Duodenal mucosa (tissue), 2 donors: ENCODE results near the gene IQUB.

Experiments used
- H3K27ac ChIP-seq: one replicate; pipeline ENCODE4 v1.7.0; 2013; ENCODE audit warnings: low read depth, low read length
- H3K27me3 ChIP-seq, 2 donors: one replicate each; pipeline ENCODE4 v1.7.0; 2013; ENCODE audit warnings: low read length in 2 of 2, control low read depth in 1 of 2; ENCODE audit not compliant: insufficient read depth in 2 of 2, control insufficient read depth in 1 of 2
- H3K36me3 ChIP-seq, 2 donors: one replicate each; pipeline ENCODE4 v1.7.0; 2013; ENCODE audit warnings: low read length in 2 of 2, control low read depth in 1 of 2; ENCODE audit not compliant: insufficient read depth in 2 of 2, control insufficient read depth in 1 of 2
- H3K4me1 ChIP-seq, 2 donors: one replicate each; pipeline ENCODE4 v1.7.0; 2013; ENCODE audit warnings: low read length in 2 of 2, control low read depth in 1 of 2; ENCODE audit not compliant: insufficient read depth in 2 of 2, control insufficient read depth in 1 of 2
- H3K4me3 ChIP-seq, 2 donors: one replicate each; pipeline ENCODE4 v1.7.0; 2013; ENCODE audit warnings: low read length in 2 of 2, low read depth in 1 of 2
- H3K9ac ChIP-seq, 2 donors: one replicate each; pipeline ENCODE4 v1.7.0; 2013; ENCODE audit warnings: low read length in 2 of 2, low read depth in 1 of 2
- H3K9me3 ChIP-seq, 2 donors: one replicate each; pipeline ENCODE4 v1.7.0; 2013; ENCODE audit warnings: low read length in 2 of 2, control low read depth in 1 of 2; ENCODE audit not compliant: control insufficient read depth in 1 of 2

IQUB gene

DNA sequence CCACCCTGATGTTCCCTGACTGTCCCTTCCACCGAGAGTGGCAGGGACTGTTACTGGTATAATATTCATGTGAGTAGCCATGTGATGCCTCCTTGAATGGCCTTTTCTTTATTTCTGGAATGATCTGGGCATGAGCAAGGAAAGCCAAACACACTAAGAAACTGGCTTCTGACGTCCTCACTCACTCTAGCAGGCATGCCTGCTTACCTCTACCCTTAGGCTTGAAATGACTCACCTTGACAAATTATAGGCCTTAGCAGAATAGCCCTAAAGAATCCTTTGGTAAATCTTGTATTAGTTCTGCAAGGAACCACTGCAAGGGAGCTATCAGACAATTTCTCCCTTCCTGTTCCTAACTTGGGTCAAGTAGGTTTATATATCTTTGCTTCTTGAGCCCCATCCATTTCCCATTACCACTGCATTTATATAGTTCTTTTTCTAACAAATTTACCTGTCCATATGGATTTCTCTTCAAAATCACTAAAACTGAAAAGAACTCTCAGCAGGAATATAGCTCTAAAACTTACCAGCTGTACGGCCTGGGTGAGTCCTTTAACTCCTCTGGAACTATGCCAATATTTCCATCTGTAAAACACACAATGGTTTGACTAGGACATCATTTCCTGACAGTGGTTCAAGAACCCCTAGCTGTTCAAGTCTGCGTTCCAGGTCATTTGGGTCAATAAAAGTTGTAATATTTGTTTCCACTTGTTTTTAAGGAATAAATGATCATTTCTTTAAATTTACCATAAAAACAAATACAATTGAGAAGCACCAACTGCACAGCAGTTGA is 36.2 kb upstream of the IQUB start:
- Histone ChIP-seq H3K36me3 (no peaks in the 10 kb centered on the region), H3K9me3 (no peaks in the 10 kb centered on the region), H3K27ac (no peak overlapping the region), H3K9ac (no peak overlapping the region), H3K4me3 (no peak overlapping the region), H3K4me1 (no peaks in the 10 kb centered on the region), H3K27me3 (no peaks in the 10 kb centered on the region)

DNA sequence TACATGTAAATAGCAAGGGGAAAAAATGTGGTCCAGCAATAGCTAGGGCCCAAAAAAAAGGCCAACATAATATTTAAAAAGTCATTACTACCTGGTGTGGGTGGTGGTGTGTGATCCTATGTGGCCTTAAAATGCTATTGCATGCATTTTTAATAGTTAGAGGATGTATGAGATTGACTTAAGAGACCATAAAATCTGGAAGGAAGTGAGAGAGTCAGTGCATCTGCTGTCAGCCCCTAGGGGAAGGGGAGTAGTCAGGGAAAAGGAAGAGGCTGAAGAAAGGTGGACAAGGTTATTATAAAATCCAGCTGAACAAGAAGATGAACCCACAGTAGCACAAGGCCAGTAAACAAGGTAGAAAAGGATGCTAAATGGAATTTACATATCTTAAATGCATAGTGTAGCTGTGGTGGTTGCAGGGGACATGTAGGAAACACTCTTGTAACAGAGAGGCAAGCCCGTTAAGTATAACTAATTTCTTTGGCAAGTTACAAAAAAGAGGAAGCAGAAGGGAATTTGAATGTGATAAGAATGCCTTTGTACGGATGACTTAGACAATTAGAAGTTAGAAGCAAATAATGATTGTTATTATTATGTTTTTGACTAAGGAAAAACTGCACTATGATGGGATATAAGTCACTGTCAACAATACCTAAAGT is 35.1 kb upstream of the IQUB start:
- Histone ChIP-seq H3K27ac (no peak overlapping the region), H3K4me1 (no peaks in the 10 kb centered on the region), H3K9me3 (no peaks in the 10 kb centered on the region), H3K36me3 (no peaks in the 10 kb centered on the region), H3K4me3 (no peak overlapping the region), H3K9ac (no peak overlapping the region), H3K27me3 (no peaks in the 10 kb centered on the region)

DNA sequence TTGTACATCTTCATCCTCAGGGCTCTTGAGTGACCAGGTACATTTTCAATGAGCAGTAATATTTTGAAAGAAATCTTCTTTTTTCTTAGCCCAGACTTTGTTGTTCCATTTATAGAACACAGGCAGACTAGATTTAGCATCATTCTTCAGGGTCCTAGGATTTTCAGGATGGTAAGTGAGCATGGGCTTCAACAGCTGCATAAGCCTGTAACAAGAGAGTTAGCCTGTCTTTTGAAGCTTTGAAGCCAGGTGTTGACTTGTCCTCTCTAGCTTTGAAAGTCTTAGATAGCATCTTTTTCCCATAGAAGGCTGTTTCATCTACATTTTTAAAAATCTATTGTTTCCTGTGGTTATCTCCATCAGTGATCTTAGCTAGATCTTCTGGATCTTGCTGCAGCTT is 27.7 kb upstream of the IQUB start:
- Histone ChIP-seq H3K27ac (no peak overlapping the region), H3K4me1 (no peaks in the 10 kb centered on the region), H3K9me3 (no peaks in the 10 kb centered on the region), H3K36me3 (no peaks in the 10 kb centered on the region), H3K4me3 (no peak overlapping the region), H3K9ac (no peak overlapping the region), H3K27me3 (no peaks in the 10 kb centered on the region)

- Histone ChIP-seq H3K4me1 (peaks cover 13 to 19% of the 10 kb centered on the region in 2 donors), H3K9ac (peak overlapping the region; percentile 34 to 96), H3K27ac (peak overlapping the region; percentile 15), H3K27me3 (no peaks in the 10 kb centered on the region), H3K9me3 (no peaks in the 10 kb centered on the region), H3K4me3 (peak overlapping the region; percentile 89 to 98), H3K36me3 (peaks cover 0 to 5% of the 10 kb centered on the region in 2 donors)
Observed at GRCh38 chr7:123558289-123558874, 24.0 kb upstream of the IQUB start.

DNA sequence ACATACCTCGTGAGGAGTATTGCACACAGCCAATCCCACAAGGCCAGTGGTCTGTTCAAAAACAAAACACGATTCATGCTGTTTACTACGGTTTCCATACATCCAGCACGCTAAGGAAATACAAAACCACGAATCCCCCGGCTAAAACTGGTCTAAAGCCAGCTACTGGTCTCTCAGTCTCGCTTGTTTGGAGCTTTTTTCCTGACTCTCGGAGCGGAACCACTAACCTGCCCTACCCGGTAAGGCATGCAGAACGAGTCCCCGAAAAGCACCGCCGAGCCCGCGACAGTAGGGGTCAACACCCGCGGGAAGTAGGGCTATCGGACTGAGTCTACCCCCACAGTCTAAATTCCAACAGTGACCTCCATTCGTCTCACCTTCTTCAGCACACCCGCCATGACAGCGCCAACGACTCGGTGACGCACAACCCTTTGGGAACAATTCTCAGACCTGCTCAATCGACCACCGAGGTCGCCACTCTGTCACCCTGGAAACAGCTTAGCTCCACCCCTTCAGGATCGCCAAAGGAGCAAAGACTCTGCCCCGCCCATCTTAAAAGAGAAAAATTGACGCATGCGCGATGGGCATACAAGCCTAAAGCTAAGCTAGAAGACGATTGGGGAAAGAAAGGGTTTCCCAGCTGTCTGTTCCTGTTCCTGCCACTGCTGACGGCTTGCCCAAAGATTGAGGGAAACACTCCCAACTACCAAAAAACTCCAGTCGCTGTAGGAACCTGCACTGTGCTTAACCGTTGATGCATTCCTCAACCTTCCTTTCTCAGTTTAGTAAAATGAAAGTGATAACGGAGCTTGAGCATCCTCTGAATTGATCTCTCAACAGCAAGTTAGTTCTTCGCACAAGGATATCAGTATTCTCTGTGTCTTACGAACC is 23.2 kb upstream of the IQUB start, which contains the start of gene NDUFA5:
Gene NDUFA5 (minus strand): TSS at position 421 of the 891 bp plus-strand sequence. CDS start 23 bp downstream, at position 398.
- peak within 1 kb of the TSS; percentile 93 to 96 for H3K9ac ChIP-seq
- peak within 1 kb of the TSS; percentile 75 for H3K27ac ChIP-seq
- no peaks in the 10 kb centered on the region for H3K27me3 ChIP-seq
- no peaks in the 10 kb centered on the region for H3K9me3 ChIP-seq
- peaks cover 13 to 19% of the 10 kb centered on the region in 2 donors for H3K4me1 ChIP-seq
- peaks cover 5 to 7% of the 10 kb centered on the region in 2 donors for H3K36me3 ChIP-seq
- peak within 1 kb of the TSS; percentile 89 to 98 for H3K4me3 ChIP-seq

GRCh38 chr7:123557016-123557397 is 22.6 kb upstream of the IQUB start:
- no peaks in the 10 kb centered on the region for H3K27me3 ChIP-seq
- peaks cover 13 to 19% of the 10 kb centered on the region in 2 donors for H3K4me1 ChIP-seq

GRCh38 chr7:123555484-123555883 is 21.1 kb upstream of the IQUB start:
- H3K4me3 ChIP-seq, result no peak overlapping the region
- H3K27ac ChIP-seq, result no peak overlapping the region
- peaks cover 5 to 8% of the 10 kb centered on the region in 2 donors for H3K36me3 ChIP-seq
- H3K27me3 ChIP-seq, result no peaks in the 10 kb centered on the region
- no peaks in the 10 kb centered on the region for H3K9me3 ChIP-seq
- H3K9ac ChIP-seq, result no peak overlapping the region
- H3K4me1 ChIP-seq, result peaks cover 13 to 19% of the 10 kb centered on the region in 2 donors

More at GRCh38 chr7:123557016-123557397, 22.6 kb upstream of the IQUB start:
- peak overlapping the region; percentile 89 to 98 for H3K4me3 ChIP-seq
- H3K27ac ChIP-seq, result no peak overlapping the region
- peak overlapping the region; percentile 93 to 96 for H3K9ac ChIP-seq
- no peaks in the 10 kb centered on the region for H3K9me3 ChIP-seq
- peaks cover 5 to 8% of the 10 kb centered on the region in 2 donors for H3K36me3 ChIP-seq

DNA sequence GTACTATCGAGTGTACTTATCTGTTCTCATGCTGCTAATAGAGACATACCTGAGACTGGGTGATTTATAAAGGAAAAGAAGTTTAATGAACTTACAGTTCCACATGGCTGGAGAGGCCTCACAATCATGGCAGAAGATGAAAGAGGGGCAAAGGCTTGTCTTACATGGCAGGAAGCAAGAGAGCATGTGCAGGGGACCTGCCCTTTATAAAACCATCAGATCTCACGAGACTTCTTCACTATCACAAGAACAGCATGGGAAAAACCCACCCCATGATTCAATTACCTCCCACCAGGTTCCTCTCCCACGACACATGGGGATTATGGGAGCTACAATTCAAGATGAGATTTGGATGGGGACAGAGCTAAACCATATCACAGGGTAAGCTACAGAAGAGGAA is 18.8 kb upstream of the IQUB start:
- Histone ChIP-seq H3K27me3 (no peaks in the 10 kb centered on the region), H3K4me1 (peaks cover 13 to 19% of the 10 kb centered on the region in 2 donors), H3K9me3 (no peaks in the 10 kb centered on the region), H3K27ac (no peak overlapping the region), H3K4me3 (no peak overlapping the region), H3K9ac (no peak overlapping the region), H3K36me3 (peaks cover 15 to 26% of the 10 kb centered on the region in 2 donors)

- H3K4me3 ChIP-seq, result no peak overlapping the region
- no peaks in the 10 kb centered on the region for H3K27me3 ChIP-seq
- no peak overlapping the region for H3K27ac ChIP-seq
- H3K4me1 ChIP-seq, result peaks cover 13 to 19% of the 10 kb centered on the region in 2 donors
- no peak overlapping the region for H3K9ac ChIP-seq
- H3K9me3 ChIP-seq, result no peaks in the 10 kb centered on the region
- peaks cover 15 to 28% of the 10 kb centered on the region in 2 donors for H3K36me3 ChIP-seq
Observed at GRCh38 chr7:123552641-123553040, 18.2 kb upstream of the IQUB start.
